HG03196 (cell line): ENCODE data around the gene FIGNL2.
"Not testable (repeated sequence)": the region's sequence is repeated elsewhere in the genome, so short reads cannot be mapped to it uniquely, and the experiment has no call there.

ENCODE experiments used
- ATAC-seq: cut with Tn5 transposase; IDR thresholded peaks from one replicate; pipeline ENCODE4 v1.9.1; 2021; ENCODE audit not compliant: unreplicated experiment

Gene FIGNL2

GRCh38 chr12:51818566-51819300 lies 29.8 kb downstream of the FIGNL2 start:
- ATAC-seq, result no peak

DNA sequence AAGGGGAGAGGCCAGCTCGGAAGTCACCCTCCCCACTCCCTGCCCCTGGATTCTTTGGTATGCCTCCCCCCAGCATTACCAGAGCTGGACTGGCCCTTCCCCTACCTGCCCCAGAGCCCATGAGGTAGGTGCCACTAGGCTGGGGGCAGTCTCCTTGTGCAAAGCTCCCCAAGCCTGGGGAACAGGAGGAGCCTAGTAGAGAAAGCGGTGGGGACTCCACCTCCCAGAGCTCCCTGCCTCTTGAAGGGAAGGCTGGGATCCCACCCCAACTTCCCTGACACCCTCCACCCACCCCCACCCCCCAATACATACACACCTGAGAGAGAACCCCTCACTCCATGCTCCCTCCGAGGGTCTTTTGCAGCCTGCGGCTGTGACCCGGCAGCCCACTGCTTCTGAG lies 30.4 kb downstream of the FIGNL2 start:
- ATAC-seq, result no peak

GRCh38 chr12:51817027-51817953 lies 31.2 kb downstream of the FIGNL2 start:
- ATAC-seq, result no peak

DNA sequence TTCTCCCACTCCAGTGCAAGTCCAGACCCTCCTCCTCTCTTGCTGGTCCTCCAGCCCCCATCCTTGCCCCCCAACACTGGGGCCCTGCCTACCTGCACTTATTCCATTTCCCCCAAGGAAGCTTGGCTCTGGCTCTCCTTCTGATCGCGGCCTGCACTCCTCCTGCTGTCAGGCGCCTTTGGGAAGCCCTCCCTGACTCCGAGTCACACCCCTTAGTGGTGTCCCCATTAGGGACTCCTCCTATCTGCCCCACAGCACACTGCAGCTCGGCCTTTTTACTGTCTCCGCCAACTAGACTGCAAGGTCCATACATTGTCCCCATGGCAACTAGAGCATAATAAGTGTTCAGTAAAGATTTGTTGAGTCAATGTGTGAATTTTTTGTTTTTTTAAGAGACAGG lies 32.9 kb downstream of the FIGNL2 start:
- ATAC-seq, result no peak

DNA sequence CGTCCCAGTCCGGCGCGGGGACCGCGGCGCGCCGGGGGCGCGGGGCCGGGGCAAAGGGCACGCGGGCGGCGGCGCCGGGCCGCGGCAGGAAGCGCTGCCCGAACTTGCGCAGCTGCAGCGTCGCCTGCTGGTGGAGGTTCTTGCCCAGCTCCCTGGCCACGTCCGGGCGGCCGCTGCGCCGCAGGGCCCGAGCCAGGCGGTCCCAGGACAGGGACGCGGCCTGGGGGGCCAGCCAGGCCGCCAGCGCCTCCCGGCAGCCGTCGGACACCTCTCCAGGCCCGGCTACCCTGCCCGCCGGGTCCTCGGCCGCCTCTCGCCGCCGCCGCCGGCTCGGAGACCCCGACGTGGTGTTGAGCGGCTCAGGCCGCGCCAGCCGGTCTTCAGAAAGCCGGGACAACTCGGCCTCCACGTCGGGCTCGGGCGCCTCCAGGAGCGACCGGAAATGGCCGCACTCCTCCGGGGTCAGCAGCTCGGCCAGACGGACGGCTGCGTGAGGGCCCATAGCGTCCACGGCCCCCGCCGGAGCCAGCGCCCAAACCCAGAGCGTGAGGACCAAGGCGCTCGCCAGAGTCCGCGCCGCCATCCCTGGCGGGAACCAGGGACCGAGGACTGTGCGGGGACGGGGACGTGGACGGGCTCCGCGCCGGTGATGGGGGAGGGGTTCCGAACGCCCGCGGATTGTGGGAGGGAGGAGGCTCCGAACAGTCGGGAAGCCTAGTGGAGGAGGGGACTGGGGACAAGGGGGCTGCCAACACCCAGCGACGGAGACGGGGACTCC lies 34.0 kb downstream of the FIGNL2 start:
- no peak for ATAC-seq

DNA sequence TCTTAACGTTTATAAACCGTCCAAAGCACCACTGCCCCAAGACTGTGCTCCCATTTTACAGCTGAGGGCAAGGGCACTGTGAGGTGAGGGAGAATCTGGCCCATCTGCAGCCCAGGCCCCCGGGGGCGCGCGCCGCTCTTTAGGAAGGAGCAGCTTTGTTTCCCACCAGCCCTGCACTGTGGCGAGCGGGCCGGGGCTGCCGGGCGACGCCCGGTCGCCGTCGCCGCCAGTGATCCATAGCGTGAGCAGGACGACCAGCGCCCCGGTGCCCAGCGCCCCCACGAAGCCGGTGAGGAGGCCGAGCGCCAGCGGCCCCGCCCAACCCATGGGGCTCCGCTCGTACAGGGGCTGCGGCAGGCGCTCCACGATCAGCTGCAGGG lies 34.6 kb downstream of the FIGNL2 start:
- ATAC-seq, result no peak

GRCh38 chr12:51812871-51813270 lies 35.6 kb downstream of the FIGNL2 start:
- no peak for ATAC-seq

DNA sequence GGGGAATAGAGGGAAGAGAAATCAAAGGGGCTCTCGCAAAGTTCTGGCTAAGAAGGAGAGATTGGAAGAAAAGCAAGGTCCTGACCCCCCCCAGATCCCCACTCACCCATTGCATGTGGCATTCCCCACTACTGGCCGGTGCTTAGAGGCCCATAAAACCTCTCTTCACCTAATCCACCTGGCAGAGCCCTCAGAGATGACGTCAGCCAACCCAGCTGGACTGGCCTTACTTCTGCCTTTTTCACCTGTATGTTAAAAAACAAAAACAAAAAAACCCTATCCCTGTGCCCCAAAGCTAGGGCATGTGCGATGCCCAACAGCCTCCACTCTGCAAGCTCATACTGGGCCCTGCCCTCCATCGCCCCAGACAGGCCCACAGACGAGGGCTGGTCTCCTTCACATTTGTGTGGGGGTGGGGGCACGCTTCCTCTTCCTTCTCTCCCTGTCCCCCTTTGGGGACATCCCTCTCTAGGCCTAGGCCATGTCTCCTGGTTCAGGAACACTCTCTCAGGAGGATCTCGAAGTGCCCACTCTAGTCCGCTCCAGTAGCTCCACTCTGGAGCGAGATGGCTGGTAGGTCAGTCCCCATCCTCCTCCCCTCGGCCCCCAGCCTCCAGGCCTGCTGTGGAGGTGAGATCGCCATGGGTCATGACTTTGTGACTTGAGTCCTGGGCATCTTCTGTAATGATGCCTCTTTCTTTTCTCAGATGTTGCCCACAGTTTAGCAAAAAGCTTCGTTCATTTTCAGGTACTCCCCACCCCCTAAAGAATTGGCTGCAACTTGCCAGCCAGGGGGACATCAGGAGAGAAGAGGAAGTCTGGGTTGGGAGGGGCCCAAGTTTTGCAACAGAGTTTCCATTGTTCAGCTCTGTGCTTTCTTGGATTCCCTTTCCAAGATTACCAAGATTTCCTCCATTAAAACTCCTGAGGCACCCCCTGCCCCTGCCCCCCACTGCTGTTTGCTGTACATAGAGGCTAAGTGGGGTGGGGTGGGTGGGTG lies 37.0 kb downstream of the FIGNL2 start:
- ATAC-seq, result no peak

DNA sequence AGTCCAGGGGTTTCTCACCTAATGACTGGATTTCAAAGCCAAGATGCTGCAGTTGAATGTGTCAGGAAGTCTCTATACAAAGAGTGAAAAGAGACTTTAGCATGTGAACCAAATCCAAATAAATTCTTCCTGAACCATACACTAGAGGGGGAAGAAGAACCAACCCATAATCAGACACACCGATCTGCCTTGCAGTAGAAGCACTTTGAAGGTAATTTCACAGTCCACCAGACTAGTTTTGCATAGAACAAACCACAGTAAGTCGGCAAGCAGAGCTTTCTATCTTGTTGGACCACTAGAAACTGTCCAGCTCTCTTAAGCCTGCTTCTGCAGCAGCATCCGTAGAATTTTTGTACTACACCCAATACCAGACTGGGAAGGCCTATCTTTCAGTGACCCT lies 39.3 kb downstream of the FIGNL2 start:
- no peak for ATAC-seq

- no peak for ATAC-seq
Measured at GRCh38 chr12:51806896-51807295, 41.6 kb downstream of the FIGNL2 start.

DNA sequence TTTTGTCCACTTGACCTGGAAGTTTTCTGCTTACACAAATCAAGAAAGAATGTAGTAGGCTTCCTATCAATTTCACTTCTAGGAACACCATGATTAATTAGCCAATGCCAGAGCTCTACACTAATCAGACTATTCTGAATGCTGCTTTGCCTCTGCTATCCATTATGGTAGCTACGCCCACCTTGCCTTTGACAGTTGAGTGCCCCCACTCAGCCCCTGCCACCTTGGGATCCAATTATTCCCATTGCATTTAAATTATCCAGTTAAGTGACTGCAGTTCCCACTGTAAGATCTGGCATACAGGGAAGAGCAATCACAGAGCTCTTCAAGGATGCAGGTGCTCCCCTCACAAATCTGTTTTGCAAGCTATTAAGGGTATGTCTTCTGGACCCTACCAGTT lies 47.5 kb downstream of the FIGNL2 start:
- no peak for ATAC-seq

- no peak for ATAC-seq
Measured at GRCh38 chr12:51798501-51798900, 50.0 kb downstream of the FIGNL2 start.

DNA sequence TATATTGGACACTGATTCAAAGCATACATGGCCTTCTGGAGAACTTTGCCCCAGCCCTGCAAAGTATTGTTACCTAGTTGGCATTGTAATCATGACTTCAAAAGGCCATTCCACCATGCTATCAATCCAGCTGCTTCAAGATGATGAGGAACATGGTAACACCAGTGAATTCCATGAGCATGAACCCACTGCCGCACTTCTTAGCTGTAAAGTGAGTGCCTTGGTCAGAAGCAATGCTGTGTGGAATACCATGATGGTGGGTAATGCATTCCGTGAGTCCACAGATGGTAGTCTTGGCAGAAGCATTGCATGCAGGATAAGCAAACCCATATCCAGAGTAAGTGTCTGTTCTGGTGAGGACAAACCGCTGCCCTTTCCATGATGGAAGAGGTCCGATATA lies 50.5 kb downstream of the FIGNL2 start:
- ATAC-seq, result not testable (repeated sequence)

DNA sequence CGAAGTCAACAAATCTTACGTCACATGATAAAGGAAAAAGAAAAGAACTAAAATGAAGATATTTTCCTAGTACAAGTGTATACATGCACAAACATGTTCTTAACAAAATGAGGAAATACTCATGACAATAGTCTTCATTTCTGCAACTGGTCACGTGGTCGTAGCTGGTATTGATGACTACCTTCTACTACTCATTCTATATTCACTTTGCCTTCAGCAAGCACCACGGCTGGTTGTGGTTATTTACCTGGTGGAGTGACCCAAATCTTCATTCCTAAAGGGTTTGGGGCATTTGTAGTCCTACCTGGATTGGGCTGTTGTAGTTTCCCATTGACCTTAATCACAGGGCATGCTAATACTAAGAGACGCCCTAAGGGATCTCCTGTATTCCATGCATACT lies 51.2 kb downstream of the FIGNL2 start:
- ATAC-seq, result no peak

GRCh38 chr12:51793201-51793600 lies 55.3 kb downstream of the FIGNL2 start:
- no peak for ATAC-seq

DNA sequence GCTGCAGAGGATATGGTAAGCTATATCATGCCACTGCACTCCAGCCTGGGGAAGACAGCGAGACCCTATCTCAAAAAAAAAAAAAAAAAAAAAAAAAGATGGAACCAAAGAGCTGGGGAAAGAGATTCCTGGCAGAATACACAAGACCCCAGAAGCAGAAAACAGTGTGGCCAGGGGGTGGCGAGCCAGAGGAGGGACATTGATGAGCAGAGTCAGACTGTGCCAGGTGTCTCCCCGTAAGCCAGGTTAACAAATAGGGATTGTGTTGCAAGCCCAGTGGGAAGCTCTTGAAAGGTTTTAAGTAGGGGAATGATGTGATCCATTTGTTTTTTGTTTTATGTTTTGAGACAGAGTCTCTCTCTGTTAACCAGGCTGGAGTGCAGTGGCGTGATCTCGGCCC lies 56.1 kb downstream of the FIGNL2 start:
- ATAC-seq, result no peak

GRCh38 chr12:51788876-51789275 lies 59.6 kb downstream of the FIGNL2 start:
- no peak for ATAC-seq

- no peak for ATAC-seq
Measured at GRCh38 chr12:51785906-51786305, 62.6 kb downstream of the FIGNL2 start.

DNA sequence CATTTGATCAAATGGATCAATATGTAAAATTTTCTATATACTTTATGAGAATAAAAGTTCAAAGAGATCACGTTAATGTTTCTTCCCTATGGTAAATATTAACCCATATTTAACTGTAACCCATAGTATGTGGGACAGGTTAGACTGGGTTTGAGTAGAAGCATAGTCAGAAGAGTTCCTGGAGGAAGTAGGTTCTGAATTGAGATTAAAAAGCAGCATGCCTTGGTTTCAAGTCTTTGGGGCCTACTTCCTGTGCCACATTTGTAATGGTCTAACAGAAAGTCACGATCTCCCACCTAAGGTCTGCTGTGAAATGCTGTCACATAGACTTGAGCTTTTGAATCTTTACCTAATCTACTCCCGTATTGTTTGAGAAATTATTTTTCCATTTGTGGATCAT lies 63.8 kb downstream of the FIGNL2 start:
- ATAC-seq, result no peak

DNA sequence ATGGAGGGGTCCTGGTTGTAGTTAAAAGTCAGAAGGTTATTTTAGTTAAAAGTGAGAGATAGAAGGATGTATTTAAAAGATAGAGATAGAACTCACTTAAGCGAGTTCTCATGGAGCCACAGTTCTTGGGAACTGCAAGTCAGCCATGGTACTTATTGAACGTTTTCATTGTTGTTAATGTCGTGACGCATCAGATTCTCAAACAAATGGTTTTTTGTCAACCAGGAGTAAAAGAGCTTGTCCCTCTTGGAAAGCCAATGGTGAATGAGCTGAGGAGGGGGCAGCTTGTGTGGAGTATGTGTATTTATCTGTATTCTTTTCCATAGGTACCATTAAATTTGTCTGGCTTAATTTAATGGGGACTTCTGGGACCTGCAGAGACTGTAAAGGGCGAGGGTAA lies 68.6 kb downstream of the FIGNL2 start:
- no peak for ATAC-seq
